ENCODE data around the gene ANKS1B.

The ANKS1B gene

DNA sequence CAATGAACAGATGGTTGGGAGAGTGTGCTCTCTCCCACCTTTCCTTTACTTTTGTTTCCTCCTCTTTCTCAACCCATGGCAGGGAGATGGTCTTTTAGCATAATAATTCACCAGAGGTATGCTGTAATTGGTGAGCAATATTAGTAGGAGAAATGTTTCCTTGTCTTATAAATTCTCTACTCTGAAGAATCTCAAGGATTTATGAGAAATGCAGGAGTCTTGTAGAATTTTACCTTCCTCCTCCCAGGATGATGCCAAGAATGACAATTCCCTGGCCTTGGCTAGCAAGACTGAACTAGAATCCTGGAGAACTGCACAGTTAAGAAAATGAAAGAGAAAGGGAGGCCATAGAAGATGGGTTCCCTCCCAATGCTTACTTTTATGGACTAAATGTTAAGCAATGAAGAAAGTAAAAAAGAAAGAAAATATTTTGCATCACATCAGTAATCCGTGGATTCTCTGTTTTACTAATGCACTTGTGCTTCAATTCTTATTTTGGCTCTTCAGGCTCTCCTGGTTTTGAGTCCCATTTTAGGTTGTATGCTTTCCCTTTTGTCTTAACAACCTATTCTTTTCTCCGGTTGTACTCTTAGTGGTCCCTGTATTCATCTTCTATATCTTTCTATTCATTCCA is 530.1 kb downstream of the ANKS1B start:
- Histone ChIP-seq H3K36me3 (ENCODE audit: control insufficient read depth, insufficient read depth, low read length) (no peaks in the 10 kb centered on the region), H3K27ac (ENCODE audit: low read depth, low read length) (no peak overlapping the region), H3K4me3 (ENCODE audit: low read depth, low read length) (no peak overlapping the region), H3K4me1 (ENCODE audit: control insufficient read depth, insufficient read depth, low read length) (peaks cover 25% of the 10 kb centered on the region), H3K9ac (ENCODE audit: low read length) (no peak overlapping the region), H3K9me3 (ENCODE audit: control insufficient read depth, insufficient read depth, low read depth, low read length) (no peaks in the 10 kb centered on the region; the same call in 1 of the 2 replicates), H3K27me3 (ENCODE audit: control insufficient read depth, insufficient read depth, low read length) (no peaks in the 10 kb centered on the region)

DNA sequence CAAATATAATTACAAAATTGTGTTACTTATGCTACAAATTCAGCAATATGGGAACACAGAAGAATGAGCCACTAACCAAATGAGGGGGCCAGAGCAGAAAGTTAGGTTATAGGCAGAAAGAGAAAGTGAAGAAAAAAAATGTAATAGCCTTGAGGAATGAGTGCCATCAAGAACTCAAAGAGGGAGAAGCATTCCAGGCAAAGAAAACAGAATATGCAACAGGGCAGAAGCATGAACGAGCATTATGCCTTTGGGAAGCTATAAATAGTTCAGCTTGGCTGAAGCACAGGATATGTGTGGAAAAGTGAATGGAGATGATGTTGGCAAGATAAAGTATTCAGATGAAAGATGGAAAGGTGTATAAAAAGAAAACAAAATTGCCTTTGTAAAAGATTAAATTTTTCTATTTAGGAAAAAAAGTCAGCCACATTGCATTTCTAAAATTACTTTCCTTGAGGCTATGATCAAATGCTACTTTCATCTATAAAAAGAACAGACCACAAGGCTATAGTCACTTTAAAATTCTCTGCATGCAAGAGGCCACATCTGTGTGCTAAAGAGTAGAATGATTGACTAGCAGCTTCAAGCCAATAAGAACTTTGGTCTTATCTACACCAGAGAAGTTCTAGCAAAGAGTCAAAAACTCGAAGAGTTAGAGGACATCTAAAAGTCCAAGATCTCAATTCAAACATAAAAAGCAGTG is 530.7 kb downstream of the ANKS1B start:
- no peaks in the 10 kb centered on the region for H3K27me3 ChIP-seq (ENCODE audit: control insufficient read depth, insufficient read depth, low read length)
- no peak overlapping the region for H3K9ac ChIP-seq (ENCODE audit: low read length)
- H3K4me3 ChIP-seq (ENCODE audit: low read depth, low read length): no peak overlapping the region
- no peak overlapping the region for H3K27ac ChIP-seq (ENCODE audit: low read depth, low read length)
- H3K36me3 ChIP-seq (ENCODE audit: control insufficient read depth, insufficient read depth, low read length): no peaks in the 10 kb centered on the region
- peaks cover 25% of the 10 kb centered on the region for H3K4me1 ChIP-seq (ENCODE audit: control insufficient read depth, insufficient read depth, low read length)
- no peaks in the 10 kb centered on the region; the same call in 1 of the 2 replicates for H3K9me3 ChIP-seq (ENCODE audit: control insufficient read depth, insufficient read depth, low read depth, low read length)

DNA sequence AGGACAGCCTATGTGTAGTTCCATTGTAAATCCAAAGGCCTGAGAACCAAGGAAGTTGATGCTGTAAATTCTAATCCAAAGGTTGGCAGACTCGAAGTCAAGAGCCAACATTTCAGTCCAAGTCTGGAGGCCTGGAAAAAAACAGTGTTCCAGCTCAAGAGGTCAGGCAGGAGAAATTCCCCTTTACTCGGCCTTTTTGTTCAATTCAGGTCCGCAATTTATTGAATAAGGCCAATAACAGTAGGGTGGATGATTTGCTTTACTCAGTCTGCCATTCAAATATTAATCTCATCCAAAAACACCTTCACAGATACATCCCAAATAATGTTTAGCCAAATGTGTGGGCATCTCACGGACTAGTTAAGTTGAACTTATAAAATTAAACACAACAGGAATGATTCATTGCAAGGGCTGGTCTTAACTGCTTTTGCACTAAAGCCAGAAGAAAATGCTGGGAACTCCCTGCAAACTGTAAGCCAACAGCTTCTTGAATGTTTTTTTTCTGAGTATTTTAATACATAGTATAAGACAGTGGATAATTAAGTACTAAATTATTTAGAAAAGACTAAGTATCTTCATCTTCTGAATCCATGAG is 534.6 kb downstream of the ANKS1B start:
- no peak overlapping the region for H3K4me3 ChIP-seq (ENCODE audit: low read depth, low read length)
- H3K36me3 ChIP-seq (ENCODE audit: control insufficient read depth, insufficient read depth, low read length): no peaks in the 10 kb centered on the region
- no peak overlapping the region for H3K27ac ChIP-seq (ENCODE audit: low read depth, low read length)
- H3K9ac ChIP-seq (ENCODE audit: low read length): no peak overlapping the region
- peaks cover 20% of the 10 kb centered on the region for H3K4me1 ChIP-seq (ENCODE audit: control insufficient read depth, insufficient read depth, low read length)
- H3K27me3 ChIP-seq (ENCODE audit: control insufficient read depth, insufficient read depth, low read length): no peaks in the 10 kb centered on the region
- H3K9me3 ChIP-seq (ENCODE audit: control insufficient read depth, insufficient read depth, low read depth, low read length): no peaks in the 10 kb centered on the region

DNA sequence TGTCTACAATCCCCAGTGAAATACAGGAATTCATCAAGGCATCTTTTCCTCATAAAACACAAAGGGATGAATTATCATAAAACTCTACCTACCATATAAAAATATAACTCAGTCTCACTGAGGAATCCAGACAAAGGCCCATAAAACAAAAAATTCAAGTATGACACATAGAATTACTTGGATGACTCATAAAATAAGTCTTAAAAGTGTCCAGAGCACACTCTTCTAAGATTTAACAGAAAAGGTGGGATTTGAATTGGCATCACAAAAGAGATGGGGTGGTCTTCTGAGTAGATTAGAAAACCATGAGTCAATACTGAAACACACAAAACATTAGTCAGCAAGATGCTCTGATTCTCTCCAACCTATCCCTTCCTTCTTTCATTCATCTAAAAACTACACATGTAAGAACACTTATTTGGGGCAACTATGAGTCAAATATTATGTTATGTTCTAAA is 539.8 kb downstream of the ANKS1B start:
- Histone ChIP-seq H3K27ac (ENCODE audit: low read depth, low read length) (no peak overlapping the region), H3K4me3 (ENCODE audit: low read depth, low read length) (no peak overlapping the region), H3K36me3 (ENCODE audit: control insufficient read depth, insufficient read depth, low read length) (no peaks in the 10 kb centered on the region), H3K4me1 (ENCODE audit: control insufficient read depth, insufficient read depth, low read length) (no peaks in the 10 kb centered on the region; the same call in 1 of the 2 replicates), H3K9me3 (ENCODE audit: control insufficient read depth, insufficient read depth, low read depth, low read length) (no peaks in the 10 kb centered on the region), H3K9ac (ENCODE audit: low read length) (no peak overlapping the region), H3K27me3 (ENCODE audit: control insufficient read depth, insufficient read depth, low read length) (no peaks in the 10 kb centered on the region)

DNA sequence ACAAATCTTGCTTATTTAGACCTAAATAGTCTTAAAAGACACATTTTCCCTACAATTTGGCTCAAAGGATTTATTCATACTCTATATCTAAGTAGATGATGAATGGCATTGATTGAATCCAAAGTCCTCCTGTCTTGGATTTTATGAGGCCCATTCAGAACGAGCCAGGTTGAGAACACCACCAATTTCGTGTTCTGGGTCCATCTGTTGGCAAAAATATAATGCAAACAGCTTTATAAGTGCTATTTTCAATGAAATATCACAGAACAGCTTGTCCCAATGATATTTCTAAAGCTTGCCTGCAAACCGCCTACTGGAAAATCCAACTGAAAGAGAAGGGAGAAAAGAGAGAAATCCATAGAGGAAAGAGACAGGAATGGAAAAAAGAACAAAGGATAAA is 542.0 kb downstream of the ANKS1B start:
- Histone ChIP-seq H3K4me3 (ENCODE audit: low read depth, low read length) (no peak overlapping the region), H3K9me3 (ENCODE audit: control insufficient read depth, insufficient read depth, low read depth, low read length) (no peaks in the 10 kb centered on the region), H3K4me1 (ENCODE audit: control insufficient read depth, insufficient read depth, low read length) (no peaks in the 10 kb centered on the region; the same call in 1 of the 2 replicates), H3K27ac (ENCODE audit: low read depth, low read length) (no peak overlapping the region), H3K27me3 (ENCODE audit: control insufficient read depth, insufficient read depth, low read length) (no peaks in the 10 kb centered on the region), H3K36me3 (ENCODE audit: control insufficient read depth, insufficient read depth, low read length) (no peaks in the 10 kb centered on the region), H3K9ac (ENCODE audit: low read length) (no peak overlapping the region)

DNA sequence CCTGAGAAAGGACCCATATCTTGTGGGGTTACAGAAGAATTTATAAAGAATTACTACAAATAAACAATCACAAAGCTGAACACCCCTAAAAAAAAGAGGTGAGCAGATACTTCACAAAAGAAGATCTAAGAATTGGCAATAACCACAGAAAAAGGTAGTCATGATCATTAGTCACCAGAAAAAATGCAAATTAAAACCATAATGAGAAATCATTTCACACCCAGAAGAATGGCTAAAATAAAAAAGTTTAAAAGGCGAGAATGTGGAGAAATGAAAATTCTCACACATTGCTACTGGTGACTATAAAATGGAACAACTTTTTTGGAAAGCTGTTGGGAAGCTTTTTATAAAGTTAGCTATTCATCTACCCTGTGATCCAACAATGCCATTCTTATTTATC is 545.3 kb downstream of the ANKS1B start:
- peaks cover 5% of the 10 kb centered on the region for H3K4me1 ChIP-seq (ENCODE audit: control insufficient read depth, insufficient read depth, low read length)
- H3K27me3 ChIP-seq (ENCODE audit: control insufficient read depth, insufficient read depth, low read length): no peaks in the 10 kb centered on the region

DNA sequence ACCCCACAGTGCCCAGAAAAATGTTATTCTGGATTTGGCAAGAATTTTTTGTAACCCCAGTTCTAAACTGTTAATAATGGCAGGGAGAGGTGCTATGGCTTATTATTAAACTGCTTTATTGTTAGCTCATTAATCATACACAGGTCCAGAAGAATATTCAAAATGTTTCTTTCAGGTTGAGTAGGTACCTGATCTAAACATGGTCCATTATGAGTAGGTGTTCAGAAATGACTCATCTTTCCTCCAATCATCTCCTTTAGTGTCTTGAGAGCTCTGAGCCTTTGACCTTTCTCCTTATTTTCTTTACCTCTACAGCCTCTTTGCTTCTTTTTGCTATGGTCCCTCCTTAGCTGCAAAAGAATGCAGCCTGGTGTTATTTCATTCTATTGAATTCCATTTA is 548.2 kb downstream of the ANKS1B start:
- Histone ChIP-seq H3K4me1 (ENCODE audit: control insufficient read depth, insufficient read depth, low read length) (peaks cover 5% of the 10 kb centered on the region), H3K9me3 (ENCODE audit: control insufficient read depth, insufficient read depth, low read depth, low read length) (no peaks in the 10 kb centered on the region), H3K9ac (ENCODE audit: low read length) (no peak overlapping the region), H3K4me3 (ENCODE audit: low read depth, low read length) (no peak overlapping the region), H3K27ac (ENCODE audit: low read depth, low read length) (no peak overlapping the region), H3K36me3 (ENCODE audit: control insufficient read depth, insufficient read depth, low read length) (no peaks in the 10 kb centered on the region), H3K27me3 (ENCODE audit: control insufficient read depth, insufficient read depth, low read length) (no peaks in the 10 kb centered on the region)

More for the DNA sequence above, 545.3 kb downstream of the ANKS1B start:
- no peak overlapping the region for H3K27ac ChIP-seq (ENCODE audit: low read depth, low read length)
- H3K9me3 ChIP-seq (ENCODE audit: control insufficient read depth, insufficient read depth, low read depth, low read length): no peaks in the 10 kb centered on the region
- no peak overlapping the region for H3K4me3 ChIP-seq (ENCODE audit: low read depth, low read length)
- no peak overlapping the region for H3K9ac ChIP-seq (ENCODE audit: low read length)
- no peaks in the 10 kb centered on the region for H3K36me3 ChIP-seq (ENCODE audit: control insufficient read depth, insufficient read depth, low read length)

DNA sequence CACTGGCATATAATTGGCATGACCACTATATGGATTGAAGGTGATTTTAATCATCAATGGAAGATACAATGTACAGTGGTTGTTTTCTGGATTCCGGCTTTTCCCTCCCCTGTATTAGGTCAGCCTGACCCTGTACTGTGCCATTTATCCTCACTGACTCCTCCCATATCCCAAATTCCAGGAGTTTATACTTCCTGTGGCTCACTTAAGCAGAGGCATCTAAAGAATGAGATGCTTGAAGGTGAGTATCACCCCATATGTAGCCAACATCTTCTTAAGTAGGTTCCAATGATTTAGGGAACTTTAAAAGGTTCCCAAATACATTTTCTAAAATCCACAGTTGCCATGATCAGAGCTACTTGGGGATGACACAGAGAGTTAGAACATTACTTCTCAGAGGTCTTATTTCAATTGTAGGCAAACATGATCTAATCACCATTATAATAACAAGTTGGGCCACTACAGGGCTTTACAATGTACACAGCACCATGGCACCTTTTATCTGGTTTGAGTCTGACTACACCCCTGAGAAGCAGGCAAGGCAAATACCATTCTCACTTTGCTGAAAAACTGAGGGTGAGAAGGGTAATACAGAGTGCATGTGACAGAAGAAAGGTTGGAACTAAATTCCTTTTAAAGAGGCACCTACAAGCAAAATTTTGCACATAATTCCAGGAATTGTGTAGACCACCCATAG is 549.5 kb downstream of the ANKS1B start:
- no peaks in the 10 kb centered on the region for H3K27me3 ChIP-seq (ENCODE audit: control insufficient read depth, insufficient read depth, low read length)
- H3K4me3 ChIP-seq (ENCODE audit: low read depth, low read length): no peak overlapping the region
- no peaks in the 10 kb centered on the region for H3K36me3 ChIP-seq (ENCODE audit: control insufficient read depth, insufficient read depth, low read length)
- H3K4me1 ChIP-seq (ENCODE audit: control insufficient read depth, insufficient read depth, low read length): peaks cover 5% of the 10 kb centered on the region
- H3K27ac ChIP-seq (ENCODE audit: low read depth, low read length): no peak overlapping the region
- no peak overlapping the region for H3K9ac ChIP-seq (ENCODE audit: low read length)
- H3K9me3 ChIP-seq (ENCODE audit: control insufficient read depth, insufficient read depth, low read depth, low read length): no peaks in the 10 kb centered on the region

DNA sequence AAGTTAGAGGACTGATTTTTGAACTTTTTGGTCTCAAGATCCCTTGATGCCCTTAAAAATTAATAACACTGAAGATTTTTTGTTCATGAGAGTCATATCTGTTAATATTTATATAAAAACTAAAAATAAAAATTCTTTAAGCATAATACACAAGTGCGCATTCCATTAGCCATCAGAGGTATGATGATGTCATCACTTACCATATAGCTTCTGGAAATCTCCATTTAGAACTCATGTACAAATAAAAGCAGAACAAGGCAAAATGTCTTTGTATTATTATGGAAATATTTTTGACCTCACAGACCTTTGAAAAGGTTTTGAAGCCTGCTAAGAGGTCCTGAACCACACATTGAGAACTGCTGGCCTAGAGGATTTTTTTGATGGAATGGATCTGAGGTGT is 551.6 kb downstream of the ANKS1B start:
- Histone ChIP-seq H3K9ac (ENCODE audit: low read length) (no peak overlapping the region), H3K9me3 (ENCODE audit: control insufficient read depth, insufficient read depth, low read depth, low read length) (no peaks in the 10 kb centered on the region), H3K4me1 (ENCODE audit: control insufficient read depth, insufficient read depth, low read length) (peaks cover 5% of the 10 kb centered on the region)

DNA sequence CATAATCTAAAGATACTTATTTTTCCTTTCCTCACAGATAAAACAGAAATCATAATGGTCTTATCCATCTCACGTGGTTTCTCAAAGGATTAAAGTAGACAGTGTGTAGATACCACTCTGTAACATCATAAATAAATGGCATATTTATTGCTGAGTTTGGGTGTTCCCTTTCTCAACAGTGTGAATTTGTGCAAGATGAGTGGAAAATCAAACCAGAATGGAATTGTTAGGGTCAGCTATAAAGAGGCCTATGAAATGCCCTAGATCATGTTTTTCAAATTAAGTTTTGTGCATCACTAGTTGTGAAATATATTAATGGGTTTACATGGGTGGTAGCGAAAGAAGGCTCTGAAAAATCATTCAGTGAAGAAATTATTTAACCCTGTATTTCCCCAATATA is 553.5 kb downstream of the ANKS1B start:
- Histone ChIP-seq H3K27me3 (ENCODE audit: control insufficient read depth, insufficient read depth, low read length) (no peaks in the 10 kb centered on the region), H3K9ac (ENCODE audit: low read length) (no peak overlapping the region), H3K9me3 (ENCODE audit: control insufficient read depth, insufficient read depth, low read depth, low read length) (no peaks in the 10 kb centered on the region), H3K4me3 (ENCODE audit: low read depth, low read length) (no peak overlapping the region), H3K36me3 (ENCODE audit: control insufficient read depth, insufficient read depth, low read length) (no peaks in the 10 kb centered on the region), H3K4me1 (ENCODE audit: control insufficient read depth, insufficient read depth, low read length) (peaks cover 5% of the 10 kb centered on the region), H3K27ac (ENCODE audit: low read depth, low read length) (no peak overlapping the region)

More for the DNA sequence above, 551.6 kb downstream of the ANKS1B start:
- no peak overlapping the region for H3K27ac ChIP-seq (ENCODE audit: low read depth, low read length)
- no peaks in the 10 kb centered on the region for H3K36me3 ChIP-seq (ENCODE audit: control insufficient read depth, insufficient read depth, low read length)
- no peak overlapping the region for H3K4me3 ChIP-seq (ENCODE audit: low read depth, low read length)
- H3K27me3 ChIP-seq (ENCODE audit: control insufficient read depth, insufficient read depth, low read length): no peaks in the 10 kb centered on the region

DNA sequence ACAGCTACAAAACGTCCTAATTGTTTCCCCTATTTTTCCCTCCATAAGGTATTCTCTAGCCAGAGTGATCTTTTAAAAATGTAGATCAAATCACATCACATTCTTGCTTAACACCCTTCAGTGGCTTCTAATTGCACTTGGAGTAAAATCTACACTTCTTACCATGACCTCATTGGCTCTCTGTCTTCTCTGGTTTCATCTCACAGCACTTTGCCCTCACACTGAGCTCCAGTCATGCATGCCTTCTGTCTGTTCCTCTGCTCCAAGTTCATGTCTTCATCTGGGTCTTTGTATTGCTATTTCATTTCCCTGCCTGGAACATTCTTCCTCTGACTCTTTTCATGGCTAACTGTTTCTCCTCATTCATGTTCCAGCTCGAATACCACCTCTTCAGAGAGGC is 557.6 kb downstream of the ANKS1B start:
- H3K9ac ChIP-seq (ENCODE audit: low read length): no peak overlapping the region
- no peak overlapping the region for H3K27ac ChIP-seq (ENCODE audit: low read depth, low read length)
- H3K27me3 ChIP-seq (ENCODE audit: control insufficient read depth, insufficient read depth, low read length): no peaks in the 10 kb centered on the region
- H3K36me3 ChIP-seq (ENCODE audit: control insufficient read depth, insufficient read depth, low read length): no peaks in the 10 kb centered on the region
- no peak overlapping the region for H3K4me3 ChIP-seq (ENCODE audit: low read depth, low read length)
- 0 out of 2 replicates have a peak, but pooled peaks cover 7% of the 10 kb centered on the region for H3K4me1 ChIP-seq (ENCODE audit: control insufficient read depth, insufficient read depth, low read length)
- H3K9me3 ChIP-seq (ENCODE audit: control insufficient read depth, insufficient read depth, low read depth, low read length): no peaks in the 10 kb centered on the region
